Measurements from ENCODE around the gene LIN54. TPM values are rescaled to one million over a fixed set of nuclear protein-coding genes. Genes with fewer than 3 reads are reported as not detected.

LIN54 gene
- total and polyA plus RNA-seq, 2 of the 13 experiments (the other 11 are each of a cell fraction or from before 2014, with no cell fraction given), result 25.2 to 32.9 TPM

GRCh38 chr4:83012687-83013419 is 2.2 kb upstream of the LIN54 start (continued):
- TF ChIP-seq ZBTB49 (CRISPR knock-in tag; IDR thresholded peaks at IDR 0.05; ENCODE audit: borderline replicate concordance), result no peak
- TF ChIP-seq HNF4G (IDR thresholded peaks at IDR 0.05; ENCODE audit: borderline replicate concordance, low read depth, low read length), result no peak
- TF ChIP-seq HNF4G (CRISPR knock-in tag; IDR thresholded peaks at IDR 0.05; ENCODE audit: borderline replicate concordance, low read depth), result 0 out of 2 replicates have a peak, but pooled peaks have one; percentile 14
- peak; percentile 68; the same call in 1 of the 2 replicates for TF ChIP-seq ZNF772 (CRISPR knock-in tag; IDR thresholded peaks at IDR 0.05)
- no peak; the same call in 1 of the 2 replicates for TF ChIP-seq ZNF572 (CRISPR knock-in tag; IDR thresholded peaks at IDR 0.05)
- peak; percentile 60; the same call in 1 of the 2 replicates for TF ChIP-seq ZNF460 (CRISPR knock-in tag; IDR thresholded peaks at IDR 0.05; ENCODE audit: borderline replicate concordance)
- peak; percentile 99 for TF ChIP-seq ZNF414 (CRISPR knock-in tag; IDR thresholded peaks at IDR 0.05)
- peak; percentile 98 for TF ChIP-seq ZNF574 (CRISPR knock-in tag; IDR thresholded peaks at IDR 0.05)
- 0 out of 2 replicates have a peak, but pooled peaks have one; percentile 21 for TF ChIP-seq ZFP37 (CRISPR knock-in tag; IDR thresholded peaks at IDR 0.05; ENCODE audit: borderline replicate concordance)
- TF ChIP-seq ZBTB43 (CRISPR knock-in tag; conservative IDR thresholded peaks at IDR 0.05), result peak; percentile 76; the same call in 1 of the 2 replicates
- peak; percentile 74; the same call in 1 of the 2 replicates for TF ChIP-seq RFXANK (CRISPR knock-in tag; IDR thresholded peaks at IDR 0.05)
- peak; percentile 76; the same call in 1 of the 2 replicates for TF ChIP-seq ZNF670 (CRISPR knock-in tag; IDR thresholded peaks at IDR 0.05; ENCODE audit: borderline replicate concordance)
- no peak; the same call in 1 of the 2 replicates for TF ChIP-seq ZIK1 (CRISPR knock-in tag; IDR thresholded peaks at IDR 0.05; ENCODE audit: borderline replicate concordance, low read depth)
- 0 out of 2 replicates have a peak, but pooled peaks have one; percentile 52 for TF ChIP-seq ZNF337 (CRISPR knock-in tag; IDR thresholded peaks at IDR 0.05; ENCODE audit: borderline replicate concordance, low read depth)
- no peak for TF ChIP-seq CHD2 (IDR thresholded peaks at IDR 0.05; ENCODE audit: low read depth, low read length)
- TF ChIP-seq ZNF713 (CRISPR knock-in tag; IDR thresholded peaks at IDR 0.05), result no peak
- no peak for TF ChIP-seq ZNF343 (CRISPR knock-in tag; IDR thresholded peaks at IDR 0.05)
- TF ChIP-seq NR3C1 (CRISPR knock-in tag; IDR thresholded peaks at IDR 0.05), result no peak
- peak; percentile 85; the same call in 1 of the 2 replicates for TF ChIP-seq ZFP1 (CRISPR knock-in tag; IDR thresholded peaks at IDR 0.05)
- TF ChIP-seq ZNF720 (CRISPR knock-in tag; IDR thresholded peaks at IDR 0.05), result no peak
- peak; percentile 93 for TF ChIP-seq ZNF501 (CRISPR knock-in tag; IDR thresholded peaks at IDR 0.05)
